HUDEP-2 (cell line): ENCODE measurements around the gene RPL28.

ENCODE experiments used
- DNase-seq, 76 experiments: peaks; one replicate each; lab custom pipeline; 2025; ENCODE audit not compliant: unreplicated experiment in 76 of 76; lab: John Stamatoyannopoulos, UW

Gene RPL28

GRCh38 chr19:55352549-55353145 lies 33.1 kb upstream of the RPL28 start:
- DNase-seq: no peak

- no peak for DNase-seq
These were observed 32.4 kb upstream of the RPL28 start for GRCh38 chr19:55353356-55353802.

GRCh38 chr19:55353803-55354697 lies 31.7 kb upstream of the RPL28 start:
- DNase-seq: peak in 62 of 76 experiments; percentile 25 to 95 (median 70)

GRCh38 chr19:55354698-55355212 lies 31.0 kb upstream of the RPL28 start, which contains the start of gene COX6B2:
Gene COX6B2 (minus strand): TSS chr19:55354719. CDS start chr19:55354521, 198 bp downstream.
- DNase-seq: peak in 2 of 76 experiments; percentile 19 to 28

DNA sequence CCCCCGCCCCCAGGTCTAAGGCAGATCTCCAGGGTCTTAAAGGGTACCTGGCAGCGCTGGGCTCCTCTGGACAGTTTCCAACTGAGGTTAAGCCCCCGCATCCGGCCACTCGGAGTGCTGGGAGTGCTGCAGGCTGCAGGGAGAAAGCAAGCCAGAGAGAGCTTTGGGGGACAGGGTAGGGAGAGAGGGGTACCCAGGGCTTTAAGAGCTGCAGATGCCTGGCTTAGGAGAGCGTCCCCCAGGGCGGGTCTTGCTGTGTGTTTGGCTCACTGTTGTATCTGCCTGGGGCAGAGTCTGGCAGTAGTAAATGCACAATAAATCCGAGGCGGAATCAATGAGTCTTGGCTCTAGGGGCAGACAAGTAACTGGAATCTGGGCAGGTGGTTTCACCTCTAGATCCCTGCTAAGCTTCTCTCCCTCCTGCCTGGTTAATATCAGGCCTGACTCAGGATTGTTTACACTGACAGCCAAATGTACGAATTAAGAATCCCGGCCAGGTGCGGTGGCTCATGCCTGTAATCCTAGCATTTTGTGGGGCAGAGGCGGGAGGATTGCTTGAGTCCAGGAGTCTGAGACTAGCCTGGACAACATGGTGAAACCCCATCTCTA lies 30.4 kb upstream of the RPL28 start:
- DNase-seq: peak in 1 of 76 experiments; percentile 18

- DNase-seq: no peak
These were observed 27.2 kb upstream of the RPL28 start for GRCh38 chr19:55358493-55358892.

DNA sequence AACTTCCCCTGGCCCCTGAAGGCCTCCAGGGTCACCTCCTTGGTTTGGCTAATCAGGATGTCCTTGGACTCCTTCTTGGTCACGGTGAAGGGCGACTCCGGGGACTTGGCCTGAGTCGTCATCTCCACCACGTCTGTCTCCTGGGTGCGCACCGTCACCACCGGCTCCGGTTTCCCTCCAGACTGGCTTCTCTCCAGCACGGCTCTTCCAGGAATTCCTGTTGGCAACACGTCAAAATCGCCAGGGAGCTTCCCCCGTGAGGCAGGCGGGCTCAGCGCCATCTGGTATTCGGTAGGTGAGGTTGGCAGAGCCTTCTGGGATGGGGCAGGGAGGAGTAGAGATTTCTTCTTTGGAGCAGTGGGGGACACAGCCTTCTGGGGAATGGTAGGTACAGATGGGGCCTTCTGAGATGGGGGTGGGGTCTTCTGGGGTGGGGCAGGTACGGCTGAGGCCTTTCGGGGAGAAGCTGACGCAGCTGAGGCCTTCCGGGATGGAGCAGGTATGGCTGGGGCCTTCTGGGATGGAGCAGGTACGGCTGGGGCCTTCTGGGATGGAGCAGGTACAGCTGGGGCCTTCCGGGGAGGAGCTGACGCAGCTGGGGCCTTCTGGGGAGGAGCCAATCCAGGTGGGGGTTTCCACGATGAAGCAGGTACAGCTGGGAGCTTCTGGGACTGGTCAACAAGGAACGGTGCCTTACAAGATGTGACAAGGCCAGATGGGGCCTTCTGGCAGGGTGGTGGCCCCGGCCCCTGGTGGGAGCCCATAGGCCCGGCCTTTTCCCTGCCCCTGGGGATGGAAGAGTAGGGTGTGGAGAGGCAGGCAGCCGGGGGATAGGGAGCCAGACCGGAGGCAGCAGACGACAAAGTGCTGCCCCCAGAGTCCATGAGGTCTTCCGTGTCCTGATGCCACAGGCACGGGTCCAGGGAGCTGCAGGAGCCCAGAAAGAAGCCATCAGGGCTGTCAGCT lies 26.5 kb upstream of the RPL28 start:
- DNase-seq: no peak

- no peak for DNase-seq
These were observed 24.8 kb upstream of the RPL28 start for GRCh38 chr19:55360902-55361301.

- DNase-seq: no peak
These were observed 23.4 kb upstream of the RPL28 start for GRCh38 chr19:55362174-55362989.

DNA sequence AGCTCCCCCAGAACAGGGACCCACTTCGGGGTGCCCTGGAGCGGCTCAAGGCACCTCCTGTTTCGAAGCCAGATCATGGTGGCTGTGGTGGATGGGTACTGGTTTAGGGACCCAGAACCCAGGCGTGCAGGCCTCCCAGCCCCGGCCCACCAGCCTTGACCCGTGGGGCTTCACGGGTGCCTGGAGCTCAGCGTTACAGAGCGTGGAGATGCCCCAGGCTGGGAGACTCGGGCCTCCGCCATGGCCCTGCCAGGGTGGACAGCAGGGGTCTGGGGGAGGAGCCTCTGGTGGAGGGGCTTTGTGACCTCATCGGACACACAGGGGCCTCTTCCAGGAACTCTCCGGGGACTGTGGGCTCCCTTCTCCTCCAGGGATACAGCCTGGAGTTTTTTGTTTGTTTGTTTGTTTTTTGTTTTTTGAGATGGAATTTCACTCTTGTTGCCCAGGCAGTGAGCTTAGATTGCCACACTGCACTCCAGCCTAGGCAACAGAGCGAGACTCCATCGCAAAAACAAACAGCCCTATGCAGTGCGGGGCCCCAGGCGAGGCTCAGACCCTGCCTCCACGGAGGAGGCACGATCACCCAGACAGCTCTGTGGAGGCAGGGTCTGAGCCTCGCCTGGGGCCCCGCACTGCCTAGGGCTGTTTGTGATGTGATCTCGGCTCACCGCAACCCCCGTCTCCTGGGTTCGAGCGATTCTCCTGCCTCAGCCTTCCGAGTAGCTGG lies 22.6 kb upstream of the RPL28 start, which contains the start of gene GARIN5B:
Gene GARIN5B (minus strand): TSS at position 271 of the 727 bp plus-strand sequence. CDS start 194 bp downstream, at position 77.
- no peak for DNase-seq

- DNase-seq: no peak
These were observed 20.5 kb upstream of the RPL28 start for GRCh38 chr19:55365245-55365644.

GRCh38 chr19:55365964-55366363 lies 19.8 kb upstream of the RPL28 start:
- DNase-seq: no peak

- no peak for DNase-seq
These were observed 18.9 kb upstream of the RPL28 start for GRCh38 chr19:55366790-55367189.

DNA sequence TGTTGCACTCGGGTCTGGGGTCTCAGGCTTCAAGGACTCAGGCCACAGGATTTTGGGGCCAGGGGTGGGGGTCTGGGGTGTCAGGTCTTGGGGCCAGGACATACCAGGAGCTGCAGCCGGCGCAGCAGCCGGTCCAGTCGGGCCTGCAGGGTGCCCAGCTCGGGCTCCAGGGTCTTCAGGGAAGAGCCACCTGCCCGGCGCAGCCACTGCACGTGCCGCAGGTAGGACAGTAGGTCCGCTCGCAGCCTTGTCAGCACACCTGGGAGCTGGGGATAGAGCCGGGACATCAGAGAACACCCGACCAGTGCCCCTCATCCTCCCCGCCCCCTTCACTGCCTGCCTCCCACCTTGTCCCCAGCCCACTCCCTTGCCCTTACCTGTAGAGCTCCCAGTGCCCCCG lies 17.6 kb upstream of the RPL28 start:
- no peak for DNase-seq

GRCh38 chr19:55368701-55369563 lies 16.8 kb upstream of the RPL28 start:
- peak in 39 of 76 experiments; percentile 14 to 80 (median 39) for DNase-seq

- DNase-seq: peak in 16 of 76 experiments; percentile 14 to 42 (median 20)
These were observed 16.0 kb upstream of the RPL28 start for GRCh38 chr19:55369653-55370304.
